ENCODE data around the gene DCTN1. TPM values are rescaled to one million over a fixed set of nuclear protein-coding genes. Genes with fewer than 3 reads are reported as not detected.

DCTN1 gene
- total RNA-seq, 1 experiment from 2014 or later, result 139 TPM

- no peak for DNase-seq
- no peak overlapping the region for H3K4me3 ChIP-seq (ENCODE audit: low read depth, low read length)
- ChIA-PET POLR2A (no interaction called here), CTCF (no interaction called here)
- intact Hi-C loops (cut with micrococcal nuclease; ENCODE audit: unreplicated experiment), result no loop called here
- no peaks in the 10 kb centered on the region for H3K9me3 Mint-ChIP-seq (ENCODE audit: unreplicated experiment)
- H3K27me3 ChIP-seq (replicated peaks; ENCODE audit: control insufficient read depth, insufficient read depth, low read length), result no peaks in the 10 kb centered on the region
- H3K27ac Mint-ChIP-seq (ENCODE audit: unreplicated experiment), result no peak overlapping the region
- peaks cover 2% of the 10 kb centered on the region for H3K36me3 ChIP-seq (ENCODE audit: control insufficient read depth, insufficient read depth, low read length)
- peaks cover 28% of the 10 kb centered on the region for H3K36me3 Mint-ChIP-seq (ENCODE audit: insufficient read depth, unreplicated experiment)
- no peak for TF ChIP-seq CTCF (IDR thresholded peaks at IDR 0.05; ENCODE audit: insufficient read depth in 1 of 2, low read depth in 1 of 2, low read length in 1 of 2, severe bottlenecking in 1 of 2, unreplicated experiment in 1 of 2)
- no peaks in the 10 kb centered on the region for H3K4me1 Mint-ChIP-seq (ENCODE audit: low read depth, unreplicated experiment)
- H3K4me3 Mint-ChIP-seq (ENCODE audit: unreplicated experiment), result no peak overlapping the region
- H3K4me1 ChIP-seq, result no peaks in the 10 kb centered on the region
- no TSS peak for BruUV-seq (replicated peaks)
- no peaks in the 10 kb centered on the region for H3K9me3 ChIP-seq
- H3K27me3 Mint-ChIP-seq (ENCODE audit: insufficient read depth, unreplicated experiment), result no peaks in the 10 kb centered on the region
Observed at GRCh38 chr2:74374509-74375205, 5.5 kb downstream of the DCTN1 start.

- no peaks in the 10 kb centered on the region for H3K27me3 Mint-ChIP-seq (ENCODE audit: insufficient read depth, unreplicated experiment)
- no peaks in the 10 kb centered on the region for H3K9me3 ChIP-seq
- no peaks in the 10 kb centered on the region for H3K27me3 ChIP-seq (replicated peaks; ENCODE audit: control insufficient read depth, insufficient read depth, low read length)
- peaks cover 32% of the 10 kb centered on the region for H3K36me3 Mint-ChIP-seq (ENCODE audit: insufficient read depth, unreplicated experiment)
- peaks cover 2% of the 10 kb centered on the region for H3K36me3 ChIP-seq (ENCODE audit: control insufficient read depth, insufficient read depth, low read length)
- intact Hi-C loops (cut with micrococcal nuclease; ENCODE audit: unreplicated experiment), result no loop called here
- H3K9me3 Mint-ChIP-seq (ENCODE audit: unreplicated experiment), result no peaks in the 10 kb centered on the region
- CTCF ChIA-PET, result no interaction called here
- no peak overlapping the region for H3K27ac Mint-ChIP-seq (ENCODE audit: unreplicated experiment)
- H3K4me1 Mint-ChIP-seq (ENCODE audit: low read depth, unreplicated experiment), result no peaks in the 10 kb centered on the region
- no TSS peak for BruUV-seq (replicated peaks)
- H3K4me1 ChIP-seq, result no peaks in the 10 kb centered on the region
- no peak for TF ChIP-seq CTCF (IDR thresholded peaks at IDR 0.05; ENCODE audit: insufficient read depth in 1 of 2, low read depth in 1 of 2, low read length in 1 of 2, severe bottlenecking in 1 of 2, unreplicated experiment in 1 of 2)
- no peak overlapping the region for H3K4me3 ChIP-seq (ENCODE audit: low read depth, low read length)
- DNase-seq, result no peak
- no peak overlapping the region for H3K4me3 Mint-ChIP-seq (ENCODE audit: unreplicated experiment)
- POLR2A ChIA-PET, result no interaction called here
Observed at GRCh38 chr2:74373985-74374384, 6.1 kb downstream of the DCTN1 start.

GRCh38 chr2:74373221-74373676 lies 6.9 kb downstream of the DCTN1 start:
- no peak for TF ChIP-seq CTCF (IDR thresholded peaks at IDR 0.05; ENCODE audit: insufficient read depth in 1 of 2, low read depth in 1 of 2, low read length in 1 of 2, severe bottlenecking in 1 of 2, unreplicated experiment in 1 of 2)
- POLR2A ChIA-PET, result no interaction called here
- Mint-ChIP-seq H3K4me1 (ENCODE audit: low read depth, unreplicated experiment) (no peaks in the 10 kb centered on the region), H3K36me3 (ENCODE audit: insufficient read depth, unreplicated experiment) (peaks cover 29% of the 10 kb centered on the region), H3K9me3 (ENCODE audit: unreplicated experiment) (no peaks in the 10 kb centered on the region), H3K27ac (ENCODE audit: unreplicated experiment) (no peak overlapping the region), H3K4me3 (ENCODE audit: unreplicated experiment) (no peak overlapping the region), H3K27me3 (ENCODE audit: insufficient read depth, unreplicated experiment) (no peaks in the 10 kb centered on the region)
- no peaks in the 10 kb centered on the region for H3K27me3 ChIP-seq (replicated peaks; ENCODE audit: control insufficient read depth, insufficient read depth, low read length)
- DNase-seq, result no peak
- intact Hi-C loops (cut with micrococcal nuclease; ENCODE audit: unreplicated experiment), result no loop called here
- H3K9me3 ChIP-seq, result no peaks in the 10 kb centered on the region
- no peaks in the 10 kb centered on the region for H3K4me1 ChIP-seq
- BruUV-seq (replicated peaks), result no TSS peak
- H3K36me3 ChIP-seq (ENCODE audit: control insufficient read depth, insufficient read depth, low read length), result peaks cover 2% of the 10 kb centered on the region
- no peak overlapping the region for H3K4me3 ChIP-seq (ENCODE audit: low read depth, low read length)
- CTCF ChIA-PET, result no interaction called here

Measured in Caco-2 (cell line).